ENCODE results near the gene ZNF44. TPM values are rescaled to one million over a fixed set of nuclear protein-coding genes. Genes with fewer than 3 reads are reported as not detected.

Gene ZNF44
- total RNA-seq, 1 experiment from 2014 or later: 4.8 TPM

GRCh38 chr19:12318782-12319413 lies 24.2 kb upstream of the ZNF44 start:
- Mint-ChIP-seq H3K9me3 (peaks cover 43% of the 10 kb centered on the region), H3K36me3 (peaks cover 60% of the 10 kb centered on the region)
- TF ChIP-seq, protein P1, sequence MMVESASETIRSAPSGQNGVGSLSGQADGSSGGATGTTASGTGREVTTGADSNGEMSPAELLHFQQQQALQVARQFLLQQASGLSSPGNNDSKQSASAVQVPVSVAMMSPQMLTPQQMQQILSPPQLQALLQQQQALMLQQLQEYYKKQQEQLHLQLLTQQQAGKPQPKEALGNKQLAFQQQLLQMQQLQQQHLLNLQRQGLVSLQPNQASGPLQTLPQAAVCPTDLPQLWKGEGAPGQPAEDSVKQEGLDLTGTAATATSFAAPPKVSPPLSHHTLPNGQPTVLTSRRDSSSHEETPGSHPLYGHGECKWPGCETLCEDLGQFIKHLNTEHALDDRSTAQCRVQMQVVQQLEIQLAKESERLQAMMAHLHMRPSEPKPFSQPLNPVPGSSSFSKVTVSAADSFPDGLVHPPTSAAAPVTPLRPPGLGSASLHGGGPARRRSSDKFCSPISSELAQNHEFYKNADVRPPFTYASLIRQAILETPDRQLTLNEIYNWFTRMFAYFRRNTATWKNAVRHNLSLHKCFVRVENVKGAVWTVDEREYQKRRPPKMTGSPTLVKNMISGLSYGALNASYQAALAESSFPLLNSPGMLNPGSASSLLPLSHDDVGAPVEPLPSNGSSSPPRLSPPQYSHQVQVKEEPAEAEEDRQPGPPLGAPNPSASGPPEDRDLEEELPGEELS (CRISPR knock-in tag; IDR thresholded peaks at IDR 0.05): no peak
- TF ChIP-seq, protein P2, sequence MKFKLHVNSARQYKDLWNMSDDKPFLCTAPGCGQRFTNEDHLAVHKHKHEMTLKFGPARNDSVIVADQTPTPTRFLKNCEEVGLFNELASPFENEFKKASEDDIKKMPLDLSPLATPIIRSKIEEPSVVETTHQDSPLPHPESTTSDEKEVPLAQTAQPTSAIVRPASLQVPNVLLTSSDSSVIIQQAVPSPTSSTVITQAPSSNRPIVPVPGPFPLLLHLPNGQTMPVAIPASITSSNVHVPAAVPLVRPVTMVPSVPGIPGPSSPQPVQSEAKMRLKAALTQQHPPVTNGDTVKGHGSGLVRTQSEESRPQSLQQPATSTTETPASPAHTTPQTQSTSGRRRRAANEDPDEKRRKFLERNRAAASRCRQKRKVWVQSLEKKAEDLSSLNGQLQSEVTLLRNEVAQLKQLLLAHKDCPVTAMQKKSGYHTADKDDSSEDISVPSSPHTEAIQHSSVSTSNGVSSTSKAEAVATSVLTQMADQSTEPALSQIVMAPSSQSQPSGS (CRISPR knock-in tag; IDR thresholded peaks at IDR 0.05; ENCODE audit: borderline replicate concordance, low read depth): no peak
- no peak for TF ChIP-seq ZNF423 (CRISPR knock-in tag; IDR thresholded peaks at IDR 0.05)
- TF ChIP-seq FOXK1 (CRISPR knock-in tag; IDR thresholded peaks at IDR 0.05): no peak
- no peak for TF ChIP-seq NR3C1 (CRISPR knock-in tag; conservative IDR thresholded peaks at IDR 0.05; ENCODE audit: low read depth)
- no peak for TF ChIP-seq ZNF396 (CRISPR knock-in tag; IDR thresholded peaks at IDR 0.05; ENCODE audit: borderline replicate concordance)
- no peak for TF ChIP-seq NFYB (CRISPR knock-in tag; conservative IDR thresholded peaks at IDR 0.05; ENCODE audit: low read depth)
- no peak for TF ChIP-seq STAT6 (CRISPR knock-in tag; conservative IDR thresholded peaks at IDR 0.05; ENCODE audit: low read depth)
- no peak for TF ChIP-seq GTF2I (CRISPR knock-in tag; conservative IDR thresholded peaks at IDR 0.05)
- TF ChIP-seq, protein P3, sequence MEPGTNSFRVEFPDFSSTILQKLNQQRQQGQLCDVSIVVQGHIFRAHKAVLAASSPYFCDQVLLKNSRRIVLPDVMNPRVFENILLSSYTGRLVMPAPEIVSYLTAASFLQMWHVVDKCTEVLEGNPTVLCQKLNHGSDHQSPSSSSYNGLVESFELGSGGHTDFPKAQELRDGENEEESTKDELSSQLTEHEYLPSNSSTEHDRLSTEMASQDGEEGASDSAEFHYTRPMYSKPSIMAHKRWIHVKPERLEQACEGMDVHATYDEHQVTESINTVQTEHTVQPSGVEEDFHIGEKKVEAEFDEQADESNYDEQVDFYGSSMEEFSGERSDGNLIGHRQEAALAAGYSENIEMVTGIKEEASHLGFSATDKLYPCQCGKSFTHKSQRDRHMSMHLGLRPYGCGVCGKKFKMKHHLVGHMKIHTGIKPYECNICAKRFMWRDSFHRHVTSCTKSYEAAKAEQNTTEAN (CRISPR knock-in tag; IDR thresholded peaks at IDR 0.05): no peak
- TF ChIP-seq NR1H2 (CRISPR knock-in tag; IDR thresholded peaks at IDR 0.05): no peak
- no peak for TF ChIP-seq NR2C2 (CRISPR knock-in tag; IDR thresholded peaks at IDR 0.05)
- TF ChIP-seq PRRX2 (CRISPR knock-in tag; IDR thresholded peaks at IDR 0.05): no peak
- no peak for TF ChIP-seq TEAD1 (CRISPR knock-in tag; IDR thresholded peaks at IDR 0.05)
- TF ChIP-seq, protein P4, sequence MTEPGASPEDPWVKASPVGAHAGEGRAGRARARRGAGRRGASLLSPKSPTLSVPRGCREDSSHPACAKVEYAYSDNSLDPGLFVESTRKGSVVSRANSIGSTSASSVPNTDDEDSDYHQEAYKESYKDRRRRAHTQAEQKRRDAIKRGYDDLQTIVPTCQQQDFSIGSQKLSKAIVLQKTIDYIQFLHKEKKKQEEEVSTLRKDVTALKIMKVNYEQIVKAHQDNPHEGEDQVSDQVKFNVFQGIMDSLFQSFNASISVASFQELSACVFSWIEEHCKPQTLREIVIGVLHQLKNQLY (CRISPR knock-in tag; IDR thresholded peaks at IDR 0.05): no peak
- no peak for TF ChIP-seq JUN (CRISPR knock-in tag; IDR thresholded peaks at IDR 0.05)
- TF ChIP-seq IRF2 (CRISPR knock-in tag; IDR thresholded peaks at IDR 0.05; ENCODE audit: borderline replicate concordance, low read depth): no peak
- TF ChIP-seq CDX4 (CRISPR knock-in tag; IDR thresholded peaks at IDR 0.05; ENCODE audit: borderline replicate concordance): no peak
- TF ChIP-seq NFATC4 (CRISPR knock-in tag; IDR thresholded peaks at IDR 0.05): no peak

More at GRCh38 chr19:12318782-12319413, 24.2 kb upstream of the ZNF44 start:
- Mint-ChIP-seq H3K27me3 (ENCODE audit: low read depth) (no peaks in the 10 kb centered on the region), H3K4me1 (no peaks in the 10 kb centered on the region), H3K4me3 (no peak overlapping the region), H3K27ac (no peak overlapping the region)
- ATAC-seq (no peak), DNase-seq (ENCODE audit: low spot score) (no peak)
- POLR2A ChIA-PET: no interaction called here
- CTCF ChIA-PET: no interaction called here
